Heart right ventricle (tissue), 16 donors: ENCODE results near the gene UBE2E3. TPM values are rescaled to one million over a fixed set of nuclear protein-coding genes. Genes with fewer than 3 reads are reported as not detected.

Experiments used
- ATAC-seq, 8 donors: fragments of 200-7000 bp; cut with Tn5 transposase; one replicate each; pipeline ENCODE4 v1.9.1; 2020; ENCODE audit warnings: mild to moderate bottlenecking in 8 of 8, moderate library complexity in 8 of 8, moderate number of reproducible peaks in 1 of 8
- DNase-seq, 2 donors: peaks; one replicate each; pipeline ENCODE4 v3.0.0-alpha.2; 2020
- H3K27ac ChIP-seq, 10 donors: fragments of 200-600 bp; sonication (generic) in 2 of 10; one replicate each; pipeline versions ENCODE4 v1.5.0 to v1.8.0; 2020 to 2022; ENCODE audit warnings: mild to moderate bottlenecking in 3 of 10
- H3K27me3 ChIP-seq, 7 donors: fragments of 200-600 bp; one replicate each; pipeline ENCODE4 v1.8.0; 2021 to 2022; ENCODE audit warnings: mild to moderate bottlenecking in 2 of 7
- H3K36me3 ChIP-seq, 9 donors: fragments of 200-600 bp; sonication (generic) in 1 of 9; one replicate each; pipeline versions ENCODE4 v1.5.0 to v1.8.0; 2020 to 2022; ENCODE audit warnings: mild to moderate bottlenecking in 2 of 9
- H3K4me1 ChIP-seq, 9 donors: fragments of 200-600 bp; sonication (generic) in 1 of 9; one replicate each; pipeline versions ENCODE4 v1.5.0 to v1.8.0; 2020 to 2022; ENCODE audit warnings: mild to moderate bottlenecking in 4 of 9
- H3K4me3 ChIP-seq, 10 donors: fragments of 200-600 bp; sonication (generic) in 2 of 10; one replicate each; pipeline versions ENCODE4 v1.5.0 to v1.8.0; 2020 to 2022; ENCODE audit warnings: mild to moderate bottlenecking in 7 of 10, moderate library complexity in 2 of 10
- H3K9me3 ChIP-seq, 11 donors: fragments of 200-600 bp in 10 of 11; sonication (generic) in 2 of 11; one replicate each; pipeline versions ENCODE4 v1.5.0 to v1.8.0; 2013 to 2022; ENCODE audit warnings: mild to moderate bottlenecking in 2 of 11, control low read depth in 1 of 11, moderate library complexity in 1 of 11
- CTCF ChIP-seq, 9 donors: fragments of 200-600 bp; sonication (generic) in 2 of 9; IDR thresholded peaks; one replicate each; pipeline versions ENCODE4 v1.5.0 to v1.8.0; 2021 to 2022; ENCODE audit warnings: antibody characterized with exemption in 9 of 9, mild to moderate bottlenecking in 5 of 9, moderate library complexity in 1 of 9
- WGBS, 2 donors: extraction: QIAGEN DNeasy Blood & Tissue Kit; methylation state at CpG; one replicate each; pipeline ENCODE4 v1.1.7; 2013; ENCODE audit warnings: inconsistent platforms in 1 of 2; 5-methylcytosine and 5-hydroxymethylcytosine counted together
- intact Hi-C, 10 donors: fragments of 100-400 bp; cut with DNase I; formaldehyde crosslinking; loops; one replicate each; pipeline versions ENCODE4 v1.11.1 to v1.14.2; 2022
- polyA plus RNA-seq, 2 donors: library from polyadenylated mRNA; stranded (reverse); fragments of 200-250 nt; gene quantifications; one replicate each; pipeline ENCODE4 v1.2.3, GENCODE V29; 2013
- total RNA-seq, 10 donors: library from RNA; stranded (reverse); fragmentation: NEBNext Ultra II Directional in 3 of 10; extraction: Animal tissue kit (Norgen Biotek cat#: 25700) in 3 of 10; gene quantifications; one replicate each; pipeline versions ENCODE4 v1.2.1 to v1.2.4, GENCODE V29; 2021 to 2023
- donor health status: Arrhythmogenic right ventricular cardiomyopathy.
- donor health status: ischemic (EF 13 %, LVEDD 7.1; RV severe dilation, severe dysfunction).
- donor health status: healthy with polysubstance abuse.
- donor health status: DM: no; HTN: yes; CAD: no.
- donor health status: DM: no; HTN: no; CAD: no.
- donor health status: ischemic (EF 25% LVEDD 6.9; RV normal size, moderate dysfunction).
- donor health status: ischemic (EF 25% LVEDD 5.7; RV mildly dilated, moderate dysfunction).
- donor health status: healthy.
- donor health status: DM: yes; HTN: yes; CAD: no.
- donor health status: Ischemic cardiomyopathy.
- donor health status: ischemic (EF 35%, LVEDD 5.7; RV mildly dilated, moderate dysfunction).
- donor health status: nonischemic (EF 11% LVEDD 7.7; RV severe dilation, severe dysfunction).
- donor health status: DM: yes; HTN: yes; CAD: no.
- donor health status: PGD.
- donor health status: ischemic (EF 29% LVEDD 5.4; RV normal size, mild dysfunction).
- donor health status: nonischemic (EF 23%, LVEDD 6.1; RV moderate dilation, normal function).

Gene UBE2E3
- total and polyA plus RNA-seq, 12 donors = 26.3 to 59.1 (median 54.9) TPM

- intact Hi-C loops = loop anchor here (2.0 to 10.0 kb wide), 7 partner anchors 353 to 613 kb away; partner anchors contain the start of gene ITGA4 (in 1 of the 10)
- H3K27me3 ChIP-seq = peaks cover 0 to 3% (median 0%) of the 10 kb centered on the region in 7 donors
- 44 to 62% methylated on average over 7 of the region's 7 CpGs for WGBS, 2 donors
- no peak for ATAC-seq
- no peaks in the 10 kb centered on the region for H3K36me3 ChIP-seq
- H3K9me3 ChIP-seq = no peaks in the 10 kb centered on the region
- no peak overlapping the region for H3K4me3 ChIP-seq
- peak overlapping the region in 1 of 10 donors; percentile 19 for H3K27ac ChIP-seq
- TF ChIP-seq CTCF (IDR thresholded peaks at IDR 0.05) = peak; percentile 27 to 74 (median 68)
- DNase-seq = no peak
- peaks cover 0 to 19% (median 0%) of the 10 kb centered on the region in 9 donors for H3K4me1 ChIP-seq
These were observed 124.2 kb downstream of the UBE2E3 start for GRCh38 chr2:181104512-181105115.

- TF ChIP-seq CTCF (IDR thresholded peaks at IDR 0.05) = no peak
- Histone ChIP-seq H3K4me3 (no peak overlapping the region), H3K4me1 (peaks cover 0 to 19% (median 0%) of the 10 kb centered on the region in 9 donors), H3K36me3 (no peaks in the 10 kb centered on the region), H3K27ac (no peak overlapping the region), H3K9me3 (no peaks in the 10 kb centered on the region), H3K27me3 (no peaks in the 10 kb centered on the region)
- 73 to 80% methylated on average over 2 of the region's 2 CpGs for WGBS, 2 donors
- intact Hi-C loops = loop anchor here in 9 of 10 donors (2.0 to 10.0 kb wide), 5 partner anchors 357 to 612 kb away; no protein-coding TSS in a partner anchor
- DNase-seq = no peak
- ATAC-seq = no peak
These were observed 125.2 kb downstream of the UBE2E3 start for GRCh38 chr2:181105562-181105961.

DNA sequence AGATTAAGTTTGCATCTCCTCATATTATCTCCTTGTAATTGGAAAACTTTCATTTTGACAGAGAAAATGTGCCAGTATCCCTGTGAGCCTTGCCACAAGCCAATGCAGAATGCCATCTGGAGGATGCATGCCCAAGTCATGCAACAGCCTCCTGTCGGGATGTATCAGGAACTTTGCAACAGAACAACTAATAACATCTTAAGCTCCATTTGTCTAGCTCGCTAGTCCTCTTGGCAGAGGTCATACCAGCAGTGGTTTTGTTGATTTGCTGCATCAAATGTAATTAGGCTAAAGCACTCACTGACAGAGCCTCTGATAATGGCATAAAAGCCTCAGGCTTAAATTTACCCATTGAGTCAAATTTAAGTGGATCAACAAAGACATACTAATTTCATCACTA is 125.8 kb downstream of the UBE2E3 start:
- intact Hi-C loops = loop anchor here (1.0 to 10.0 kb wide), 5 partner anchors 349 to 611 kb away; no protein-coding TSS in a partner anchor
- Histone ChIP-seq H3K27ac (peak overlapping the region in 1 of 10 donors; percentile 12), H3K4me1 (peaks cover 0 to 19% (median 0%) of the 10 kb centered on the region in 9 donors), H3K9me3 (no peaks in the 10 kb centered on the region), H3K4me3 (no peak overlapping the region), H3K27me3 (no peaks in the 10 kb centered on the region), H3K36me3 (no peaks in the 10 kb centered on the region)
- ATAC-seq (no peak), DNase-seq (no peak)
- TF ChIP-seq CTCF (IDR thresholded peaks at IDR 0.05) = no peak
- WGBS, 2 donors = 64 to 68% methylated on average over 2 of the region's 2 CpGs

DNA sequence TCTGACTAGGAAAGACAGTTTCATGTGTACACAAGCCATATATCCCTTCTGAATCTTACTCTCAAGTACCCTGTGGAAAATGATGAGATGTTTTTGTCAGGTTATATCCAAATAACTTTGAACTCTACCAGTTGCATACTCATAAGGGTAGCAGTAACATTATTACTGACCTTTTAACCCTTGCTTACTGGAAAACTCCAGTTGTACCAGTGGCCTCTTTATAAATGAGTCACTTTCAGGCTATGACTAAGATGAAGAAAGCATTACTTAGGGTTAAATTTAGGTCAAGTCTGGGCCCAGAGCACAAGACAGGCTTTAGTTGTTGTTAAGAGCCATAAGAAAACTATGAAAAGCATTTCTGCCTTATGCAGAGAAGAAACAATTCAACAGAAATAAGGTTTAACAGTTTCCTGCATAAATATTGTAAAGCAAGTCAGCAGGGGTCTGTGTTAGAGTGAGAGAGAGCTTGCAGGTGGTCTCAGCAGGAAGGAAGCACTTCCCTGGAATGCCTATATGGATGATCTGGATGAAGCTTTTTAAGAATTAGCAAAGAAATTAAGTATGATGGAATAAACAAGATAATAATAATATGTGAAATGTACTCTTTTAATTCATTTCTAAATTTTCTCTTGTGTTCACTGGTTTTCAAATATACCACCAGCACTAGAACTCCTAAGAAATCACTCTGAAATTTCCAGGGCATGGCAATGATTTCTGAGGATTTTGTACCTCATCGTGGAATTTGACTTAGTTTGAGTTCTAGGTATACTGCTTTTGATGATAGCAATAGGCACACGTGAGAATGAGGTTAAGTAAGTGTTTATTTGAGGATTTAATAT is 126.6 kb downstream of the UBE2E3 start:
- Histone ChIP-seq H3K9me3 (no peaks in the 10 kb centered on the region), H3K4me3 (no peak overlapping the region), H3K4me1 (peaks cover 0 to 19% (median 0%) of the 10 kb centered on the region in 9 donors), H3K27ac (peak overlapping the region in 1 of 10 donors; percentile 21), H3K36me3 (no peaks in the 10 kb centered on the region), H3K27me3 (no peaks in the 10 kb centered on the region)
- 71 to 73% methylated on average over 2 of the region's 2 CpGs for WGBS, 2 donors
- intact Hi-C loops = loop anchor here (1.0 to 10.0 kb wide), 5 partner anchors 348 to 610 kb away; no protein-coding TSS in a partner anchor
- no peak for TF ChIP-seq CTCF (IDR thresholded peaks at IDR 0.05)
- no peak for ATAC-seq
- DNase-seq = no peak
